HEK293 (cell line): Measurements from ENCODE around the gene KIT.

Experiments
- EGR2 ChIP-seq: fragments of 450-650 bp; formaldehyde crosslinking; IDR thresholded peaks from 2 replicates; pipeline ENCODE4 v1.5.1; 2016; ENCODE audit warnings: low read depth, missing biosample characterization, missing genetic modification characterization
- GLI4 ChIP-seq: fragments of 450-650 bp; formaldehyde crosslinking; IDR thresholded peaks from 2 replicates; pipeline ENCODE4 v1.5.1; 2016; ENCODE audit warnings: missing biosample characterization, missing genetic modification characterization
- GLIS2 ChIP-seq: fragments of 450-650 bp; formaldehyde crosslinking; IDR thresholded peaks from 2 replicates; pipeline ENCODE4 v1.5.1; 2016; ENCODE audit warnings: missing biosample characterization, missing genetic modification characterization
- TRIM28 ChIP-seq: IDR thresholded peaks from 2 replicates; pipeline ENCODE4 v1.6.1; 2011; ENCODE audit warnings: low read length, control low read depth, borderline replicate concordance
- ZFP41 ChIP-seq: fragments of 450-650 bp; formaldehyde crosslinking; IDR thresholded peaks from 2 replicates; pipeline ENCODE4 v1.5.1; 2016; ENCODE audit warnings: missing biosample characterization, missing genetic modification characterization, borderline replicate concordance
- ZNF148 ChIP-seq: fragments of 450-650 bp; formaldehyde crosslinking; IDR thresholded peaks from 2 replicates; pipeline ENCODE4 v1.5.0; 2017; ENCODE audit warnings: missing biosample characterization, missing genetic modification characterization, borderline replicate concordance
- ZNF16 ChIP-seq: fragments of 450-650 bp; formaldehyde crosslinking; IDR thresholded peaks from 2 replicates; pipeline ENCODE4 v1.5.1; 2016; ENCODE audit warnings: low read depth, missing biosample characterization, missing genetic modification characterization
- ZNF248 ChIP-seq: fragments of 450-650 bp; formaldehyde crosslinking; IDR thresholded peaks from 2 replicates; pipeline ENCODE4 v1.5.1; 2017; ENCODE audit warnings: missing biosample characterization, missing genetic modification characterization
- ZNF404 ChIP-seq: fragments of 450-650 bp; formaldehyde crosslinking; IDR thresholded peaks from 2 replicates; pipeline ENCODE4 v1.5.1; 2017; ENCODE audit warnings: missing biosample characterization, missing genetic modification characterization
- ZNF513 ChIP-seq: fragments of 450-650 bp; IDR thresholded peaks from 2 replicates; pipeline ENCODE4 v1.5.1; 2018; ENCODE audit warnings: missing biosample characterization, missing genetic modification characterization
- ZNF518A ChIP-seq: fragments of 450-650 bp; formaldehyde crosslinking; conservative IDR thresholded peaks from 2 replicates; pipeline ENCODE4 v1.5.1; 2016; ENCODE audit warnings: low read depth, missing biosample characterization, missing genetic modification characterization
- ZNF548 ChIP-seq: fragments of 450-650 bp; formaldehyde crosslinking; IDR thresholded peaks from 2 replicates; pipeline ENCODE4 v1.5.1; 2016; ENCODE audit warnings: missing biosample characterization, missing genetic modification characterization
- ZNF555 ChIP-seq: fragments of 450-650 bp; formaldehyde crosslinking; conservative IDR thresholded peaks from 2 replicates; pipeline ENCODE4 v1.5.1; 2017; ENCODE audit warnings: missing biosample characterization, mild to moderate bottlenecking, missing genetic modification characterization, inconsistent platforms
- ZNF624 ChIP-seq: fragments of 450-650 bp; formaldehyde crosslinking; IDR thresholded peaks from 2 replicates; pipeline ENCODE4 v1.5.1; 2017; ENCODE audit warnings: missing biosample characterization, missing genetic modification characterization
- ZNF777 ChIP-seq: fragments of 450-650 bp; formaldehyde crosslinking; IDR thresholded peaks from 2 replicates; pipeline ENCODE4 v1.5.1; 2017; ENCODE audit warnings: missing biosample characterization, missing genetic modification characterization, borderline replicate concordance
- ZNF791 ChIP-seq: fragments of 450-650 bp; formaldehyde crosslinking; IDR thresholded peaks from 2 replicates; pipeline ENCODE4 v1.5.1; 2016; ENCODE audit warnings: missing biosample characterization, missing genetic modification characterization
- ZNF837 ChIP-seq: fragments of 450-650 bp; formaldehyde crosslinking; IDR thresholded peaks from 2 replicates; pipeline ENCODE4 v1.5.1; 2016; ENCODE audit warnings: missing biosample characterization, missing genetic modification characterization
- ZSCAN30 ChIP-seq: fragments of 450-650 bp; IDR thresholded peaks from 2 replicates; pipeline ENCODE4 v1.5.1; 2018; ENCODE audit warnings: missing biosample characterization, mild to moderate bottlenecking, missing genetic modification characterization, moderate library complexity
- TF ChIP-seq, protein P1 (sequence below): fragments of 450-650 bp; formaldehyde crosslinking; IDR thresholded peaks from 2 replicates; pipeline ENCODE4 v1.5.1; 2016; ENCODE audit warnings: missing biosample characterization, missing genetic modification characterization
- TF ChIP-seq, protein P2 (sequence below): fragments of 450-650 bp; formaldehyde crosslinking; IDR thresholded peaks from 2 replicates; pipeline ENCODE4 v1.5.1; 2016; ENCODE audit warnings: missing biosample characterization, missing genetic modification characterization
- TF ChIP-seq, protein P3 (sequence below): fragments of 450-650 bp; formaldehyde crosslinking; IDR thresholded peaks from 2 replicates; pipeline ENCODE4 v1.5.1; 2017; ENCODE audit warnings: missing biosample characterization, missing genetic modification characterization
- TF ChIP-seq, protein P4 (sequence below): fragments of 450-650 bp; formaldehyde crosslinking; optimal IDR thresholded peaks from 2 replicates; pipeline ENCODE3; 2016; ENCODE audit warnings: missing biosample characterization, mild to moderate bottlenecking, missing genetic modification characterization

KIT gene

GRCh38 chr4:54658252-54659093 lies 716 bp downstream of the KIT start (continued):
- TF ChIP-seq, protein P1, sequence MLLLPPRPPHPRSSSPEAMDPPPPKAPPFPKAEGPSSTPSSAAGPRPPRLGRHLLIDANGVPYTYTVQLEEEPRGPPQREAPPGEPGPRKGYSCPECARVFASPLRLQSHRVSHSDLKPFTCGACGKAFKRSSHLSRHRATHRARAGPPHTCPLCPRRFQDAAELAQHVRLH (tag by site-specific recombination): no peak
- TF ChIP-seq, protein P2, sequence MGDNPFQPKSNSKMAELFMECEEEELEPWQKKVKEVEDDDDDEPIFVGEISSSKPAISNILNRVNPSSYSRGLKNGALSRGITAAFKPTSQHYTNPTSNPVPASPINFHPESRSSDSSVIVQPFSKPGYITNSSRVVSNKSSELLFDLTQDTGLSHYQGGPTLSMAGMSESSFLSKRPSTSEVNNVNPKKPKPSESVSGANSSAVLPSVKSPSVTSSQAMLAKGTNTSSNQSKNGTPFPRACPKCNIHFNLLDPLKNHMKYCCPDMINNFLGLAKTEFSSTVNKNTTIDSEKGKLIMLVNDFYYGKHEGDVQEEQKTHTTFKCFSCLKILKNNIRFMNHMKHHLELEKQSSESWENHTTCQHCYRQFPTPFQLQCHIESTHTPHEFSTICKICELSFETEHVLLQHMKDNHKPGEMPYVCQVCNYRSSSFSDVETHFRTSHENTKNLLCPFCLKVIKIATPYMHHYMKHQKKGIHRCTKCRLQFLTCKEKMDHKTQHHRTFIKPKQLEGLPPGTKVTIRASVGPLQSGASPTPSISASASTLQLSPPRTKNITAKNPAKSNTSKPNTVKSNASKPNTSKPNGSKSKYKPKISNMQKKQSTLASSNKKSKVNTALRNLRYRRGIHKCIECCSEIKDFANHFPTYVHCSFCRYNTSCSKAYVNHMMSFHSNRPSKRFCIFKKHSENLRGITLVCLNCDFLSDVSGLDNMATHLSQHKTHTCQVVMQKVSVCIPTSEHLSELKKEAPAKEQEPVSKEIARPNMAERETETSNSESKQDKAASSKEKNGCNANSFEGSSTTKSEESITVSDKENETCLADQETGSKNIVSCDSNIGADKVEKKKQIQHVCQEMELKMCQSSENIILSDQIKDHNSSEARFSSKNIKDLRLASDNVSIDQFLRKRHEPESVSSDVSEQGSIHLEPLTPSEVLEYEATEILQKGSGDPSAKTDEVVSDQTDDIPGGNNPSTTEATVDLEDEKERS: no peak
- no peak for TF ChIP-seq ZNF518A (tag by site-specific recombination)
- no peak for TF ChIP-seq ZNF513 (tag by site-specific recombination)
- no peak for TF ChIP-seq TRIM28
- TF ChIP-seq ZFP41: no peak
- TF ChIP-seq ZNF404 (tag by site-specific recombination): no peak
- TF ChIP-seq, protein P3, sequence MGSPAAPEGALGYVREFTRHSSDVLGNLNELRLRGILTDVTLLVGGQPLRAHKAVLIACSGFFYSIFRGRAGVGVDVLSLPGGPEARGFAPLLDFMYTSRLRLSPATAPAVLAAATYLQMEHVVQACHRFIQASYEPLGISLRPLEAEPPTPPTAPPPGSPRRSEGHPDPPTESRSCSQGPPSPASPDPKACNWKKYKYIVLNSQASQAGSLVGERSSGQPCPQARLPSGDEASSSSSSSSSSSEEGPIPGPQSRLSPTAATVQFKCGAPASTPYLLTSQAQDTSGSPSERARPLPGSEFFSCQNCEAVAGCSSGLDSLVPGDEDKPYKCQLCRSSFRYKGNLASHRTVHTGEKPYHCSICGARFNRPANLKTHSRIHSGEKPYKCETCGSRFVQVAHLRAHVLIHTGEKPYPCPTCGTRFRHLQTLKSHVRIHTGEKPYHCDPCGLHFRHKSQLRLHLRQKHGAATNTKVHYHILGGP: no peak
- no peak for TF ChIP-seq ZNF837
- peak; percentile 90 for TF ChIP-seq GLIS2 (tag by site-specific recombination)
- TF ChIP-seq ZNF548 (tag by site-specific recombination): no peak
- TF ChIP-seq, protein P4, sequence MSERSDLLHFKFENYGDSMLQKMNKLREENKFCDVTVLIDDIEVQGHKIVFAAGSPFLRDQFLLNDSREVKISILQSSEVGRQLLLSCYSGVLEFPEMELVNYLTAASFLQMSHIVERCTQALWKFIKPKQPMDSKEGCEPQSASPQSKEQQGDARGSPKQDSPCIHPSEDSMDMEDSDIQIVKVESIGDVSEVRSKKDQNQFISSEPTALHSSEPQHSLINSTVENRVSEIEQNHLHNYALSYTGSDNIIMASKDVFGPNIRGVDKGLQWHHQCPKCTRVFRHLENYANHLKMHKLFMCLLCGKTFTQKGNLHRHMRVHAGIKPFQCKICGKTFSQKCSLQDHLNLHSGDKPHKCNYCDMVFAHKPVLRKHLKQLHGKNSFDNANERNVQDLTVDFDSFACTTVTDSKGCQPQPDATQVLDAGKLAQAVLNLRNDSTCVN (tag by site-specific recombination): peak; percentile 82
- no peak for TF ChIP-seq ZNF791 (tag by site-specific recombination)
- TF ChIP-seq ZNF16 (tag by site-specific recombination): no peak
- TF ChIP-seq ZNF555 (tag by site-specific recombination): no peak
- no peak for TF ChIP-seq ZNF624 (tag by site-specific recombination)
- TF ChIP-seq EGR2 (tag by site-specific recombination): peak; percentile 67
- no peak for TF ChIP-seq GLI4
- no peak for TF ChIP-seq ZSCAN30 (tag by site-specific recombination)
- TF ChIP-seq ZNF777 (tag by site-specific recombination): no peak
- no peak for TF ChIP-seq ZNF248 (tag by site-specific recombination)
- TF ChIP-seq ZNF148 (tag by site-specific recombination): no peak
